GM18526 (cell line): Measurements from ENCODE around the gene MKKS.

Source experiments
- POLR2A ChIP-seq: IDR thresholded peaks from 3 replicates; pipeline ENCODE4 v1.6.1; 2011; ENCODE audit not compliant: insufficient read length; ENCODE audit errors: extremely low read depth

Gene MKKS

DNA sequence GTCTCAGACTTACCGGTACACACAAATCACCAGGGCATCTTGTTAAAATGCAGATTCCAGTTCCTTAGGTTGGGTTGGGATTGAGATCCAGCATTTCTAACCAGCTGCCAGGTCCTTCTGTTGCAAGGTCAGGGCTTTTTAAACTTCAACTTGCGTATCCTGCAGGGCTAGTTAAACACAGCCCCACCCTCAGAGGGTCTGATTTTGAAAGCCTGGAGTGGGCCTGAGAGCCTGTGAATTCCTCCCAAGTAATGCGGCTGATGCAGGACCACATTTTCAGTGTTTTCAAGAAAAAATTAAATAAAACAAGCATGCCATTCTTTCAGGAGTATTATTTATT lies 65.3 kb downstream of the MKKS start:
- no peak for TF ChIP-seq POLR2A

DNA sequence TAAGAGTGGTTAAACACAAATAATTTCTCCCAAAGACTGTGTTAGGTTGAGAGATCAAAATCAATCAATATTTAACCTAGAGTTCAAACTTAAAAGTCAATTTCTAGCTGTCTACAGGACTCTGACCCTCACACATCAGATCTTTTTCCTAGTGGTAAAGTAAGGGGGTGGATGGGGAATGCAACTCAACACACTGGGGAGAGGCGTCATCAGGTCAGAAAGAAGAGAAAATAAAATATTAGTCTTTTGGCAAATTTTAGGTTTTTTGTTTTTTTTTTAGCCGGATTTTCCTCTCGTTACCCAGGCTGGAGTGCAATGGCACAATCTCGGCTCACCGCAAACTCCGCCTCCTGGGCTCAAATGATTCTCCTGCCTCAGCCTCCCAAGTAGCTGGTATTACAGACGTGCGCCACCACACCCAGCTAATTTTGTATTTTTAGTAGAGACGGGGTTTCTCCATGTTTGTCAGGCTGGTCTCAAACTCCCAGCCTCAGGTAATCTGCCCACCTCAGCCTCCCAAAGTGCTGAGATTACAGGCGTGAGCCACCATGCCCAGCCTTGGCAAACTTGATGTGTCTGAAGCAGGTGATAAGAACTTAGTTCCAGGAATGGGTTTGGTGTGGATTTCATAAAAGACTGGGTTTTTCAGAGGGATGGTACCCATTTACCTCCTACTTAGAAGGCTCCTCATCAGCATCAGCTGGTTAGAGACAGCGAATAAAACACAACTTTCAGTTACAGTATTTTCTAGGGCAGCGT lies 65.9 kb downstream of the MKKS start:
- no peak for TF ChIP-seq POLR2A

DNA sequence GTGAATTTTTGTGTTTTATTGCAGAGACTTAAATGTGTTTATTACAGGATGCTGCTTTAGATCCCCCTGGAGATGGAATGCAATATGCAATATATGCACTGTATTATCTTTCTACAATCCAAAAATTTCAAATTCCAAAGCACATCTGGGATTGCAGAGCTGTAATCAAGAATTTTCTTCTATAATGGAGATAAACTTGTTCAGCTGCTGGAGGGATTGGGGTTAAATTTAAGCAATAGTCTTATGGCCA lies 66.4 kb downstream of the MKKS start:
- no peak for TF ChIP-seq POLR2A

DNA sequence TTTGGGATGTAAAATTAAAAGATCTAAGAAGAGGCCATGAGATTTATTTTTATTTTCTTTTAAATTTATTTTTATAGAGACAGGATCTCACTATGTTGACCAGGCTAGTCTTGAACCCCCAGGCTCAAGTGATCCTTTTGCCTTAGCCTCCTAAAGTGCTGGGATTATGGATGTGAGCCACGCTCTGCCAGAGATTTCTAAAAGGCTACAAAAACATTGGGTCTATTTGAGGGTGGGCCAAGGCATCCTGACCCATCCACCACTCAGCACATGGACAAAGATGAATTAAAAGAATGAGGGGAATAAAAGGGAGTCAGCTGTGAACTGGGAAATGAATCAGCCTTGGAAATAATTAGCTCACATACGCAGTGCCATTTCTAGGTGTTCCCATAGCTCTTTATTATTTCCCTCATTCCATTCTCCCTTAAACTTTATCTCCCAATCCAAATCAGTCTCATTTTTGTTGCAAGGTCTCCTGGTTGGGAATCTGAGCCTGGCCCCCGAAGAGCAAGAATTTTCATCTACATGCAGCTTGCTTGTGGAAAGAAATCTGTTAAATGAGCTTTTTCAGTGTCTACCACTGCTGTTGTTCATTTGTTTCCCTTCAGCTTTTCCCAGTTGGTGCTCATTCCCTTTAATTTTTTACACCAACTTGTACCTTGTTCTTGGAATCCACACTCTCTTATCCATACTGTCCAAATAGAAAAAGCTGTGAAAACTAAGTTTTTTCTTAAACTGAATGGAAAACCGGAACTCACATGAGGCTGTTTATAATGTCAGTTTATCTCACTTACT lies 66.9 kb downstream of the MKKS start:
- TF ChIP-seq POLR2A: no peak

DNA sequence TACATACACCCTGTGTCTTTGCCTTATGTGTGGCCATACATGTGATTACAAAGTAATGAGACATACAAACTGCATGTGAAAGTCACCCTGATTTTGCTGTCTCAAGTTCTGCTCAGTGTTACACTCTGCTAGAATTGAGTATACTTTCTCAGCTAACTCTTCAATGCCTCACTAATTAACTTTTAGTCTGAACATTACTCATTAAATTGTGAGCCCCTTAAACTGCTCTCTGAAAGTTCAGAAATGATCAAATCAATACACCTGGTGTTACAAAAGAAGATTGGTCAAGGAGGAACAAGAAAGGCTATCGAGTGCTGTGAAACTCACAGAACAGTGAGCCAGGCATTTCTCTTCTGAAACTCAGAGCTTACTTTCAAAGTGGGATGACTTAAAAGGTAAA lies 71.3 kb downstream of the MKKS start:
- no peak for TF ChIP-seq POLR2A

DNA sequence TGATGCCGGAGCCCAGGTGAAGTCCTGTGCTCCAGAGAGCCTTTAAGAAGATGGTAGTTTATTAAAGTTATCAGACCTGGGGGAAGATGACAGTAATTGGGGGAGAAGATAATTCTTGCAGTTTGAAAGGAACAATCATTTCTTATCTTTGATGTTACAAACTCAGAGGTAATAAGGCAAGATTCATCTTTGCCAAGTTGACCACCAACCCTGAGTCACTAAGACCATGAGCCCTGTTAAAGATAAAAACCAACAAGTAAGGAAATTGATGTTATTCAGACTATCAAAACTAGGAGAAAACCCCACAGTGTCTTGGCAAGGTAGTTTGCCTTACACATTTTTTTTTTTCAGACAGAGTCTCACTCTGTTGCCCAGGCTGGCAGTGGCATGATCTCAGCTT lies 73.1 kb downstream of the MKKS start:
- TF ChIP-seq POLR2A: no peak

DNA sequence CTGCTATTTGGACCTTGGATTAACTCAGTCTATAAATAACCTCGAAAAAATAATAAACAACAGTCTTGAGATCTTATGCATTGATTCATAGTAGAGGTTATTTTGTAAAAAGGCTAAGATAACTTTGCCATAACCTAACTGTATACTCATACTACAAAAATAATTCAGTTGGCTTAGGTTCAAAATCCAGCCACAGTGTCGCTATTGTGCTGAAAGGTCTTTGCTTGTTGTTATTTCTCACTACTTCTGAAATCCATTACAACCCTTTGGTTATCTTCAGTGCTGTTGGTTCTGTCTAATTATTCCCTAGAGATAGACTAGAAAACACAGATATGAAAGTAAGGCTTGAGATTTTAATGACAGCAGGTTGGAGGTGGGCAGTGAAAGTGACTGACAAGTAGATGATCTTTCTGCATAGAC lies 74.4 kb downstream of the MKKS start:
- no peak for TF ChIP-seq POLR2A

DNA sequence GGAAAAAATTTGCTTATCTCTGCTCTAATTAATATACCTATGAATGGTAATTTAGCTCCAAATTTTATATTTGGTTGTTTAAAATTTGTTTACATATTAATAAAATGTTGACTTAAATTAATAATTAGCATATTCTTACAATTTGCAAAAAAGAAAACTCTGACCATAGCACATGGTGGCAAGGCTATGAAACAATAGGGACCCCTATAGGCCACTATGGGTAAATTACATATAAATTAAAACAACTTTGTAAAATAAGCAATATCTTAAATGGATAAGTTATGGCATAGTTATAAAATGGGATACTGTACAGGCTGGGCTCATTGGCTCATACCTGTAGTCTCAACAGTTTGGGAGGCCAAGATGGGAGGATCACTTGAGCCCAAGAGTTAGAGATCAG lies 76.0 kb downstream of the MKKS start:
- no peak for TF ChIP-seq POLR2A

DNA sequence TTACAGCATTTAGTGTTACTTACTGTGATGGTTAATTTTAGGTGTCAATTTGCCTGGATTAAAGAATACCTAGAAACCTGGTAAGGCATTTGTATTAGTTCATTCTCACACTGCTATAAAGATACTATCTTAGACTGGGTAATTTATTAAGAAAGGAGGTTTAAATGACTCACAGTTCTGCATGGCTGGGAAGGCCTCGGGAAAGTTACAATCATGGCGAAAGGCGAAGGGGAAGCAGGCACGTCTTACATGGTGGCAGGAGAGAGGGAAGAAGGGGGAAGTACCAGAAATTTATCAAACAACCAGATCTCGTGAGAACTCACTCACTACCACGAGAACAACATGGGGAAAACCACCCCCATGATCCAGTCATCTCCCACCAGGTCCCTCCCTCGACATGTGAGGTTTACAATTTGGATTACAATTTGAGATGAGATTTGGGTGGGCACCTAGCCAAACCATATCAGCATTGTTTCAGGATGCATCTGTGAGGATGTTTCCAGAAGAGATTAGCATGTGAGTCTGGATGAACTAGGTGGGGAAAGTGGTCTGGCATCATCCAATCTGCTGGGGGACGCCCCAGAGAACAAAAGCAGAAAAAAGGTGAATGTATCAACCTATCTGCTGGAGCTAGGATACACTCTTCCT lies 76.8 kb downstream of the MKKS start:
- TF ChIP-seq POLR2A: no peak

DNA sequence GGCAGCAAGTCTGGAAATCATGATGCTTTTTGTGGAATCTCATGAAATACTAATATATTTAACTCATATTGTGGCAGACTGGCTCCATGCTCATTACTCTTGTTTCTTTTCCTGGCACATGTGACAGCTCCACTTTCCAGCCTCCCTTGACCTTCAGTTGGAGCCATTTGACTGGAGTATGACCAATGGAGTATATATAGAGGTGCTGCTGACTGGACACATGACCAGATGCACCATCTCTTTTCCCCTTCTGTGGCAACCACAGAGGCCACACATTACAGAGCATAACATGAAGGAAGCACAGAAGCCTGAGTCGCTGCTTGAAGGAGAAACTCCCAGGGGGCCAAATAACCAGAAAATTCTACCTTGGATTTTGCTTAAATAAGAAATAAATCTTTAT lies 77.4 kb downstream of the MKKS start:
- TF ChIP-seq POLR2A: no peak

DNA sequence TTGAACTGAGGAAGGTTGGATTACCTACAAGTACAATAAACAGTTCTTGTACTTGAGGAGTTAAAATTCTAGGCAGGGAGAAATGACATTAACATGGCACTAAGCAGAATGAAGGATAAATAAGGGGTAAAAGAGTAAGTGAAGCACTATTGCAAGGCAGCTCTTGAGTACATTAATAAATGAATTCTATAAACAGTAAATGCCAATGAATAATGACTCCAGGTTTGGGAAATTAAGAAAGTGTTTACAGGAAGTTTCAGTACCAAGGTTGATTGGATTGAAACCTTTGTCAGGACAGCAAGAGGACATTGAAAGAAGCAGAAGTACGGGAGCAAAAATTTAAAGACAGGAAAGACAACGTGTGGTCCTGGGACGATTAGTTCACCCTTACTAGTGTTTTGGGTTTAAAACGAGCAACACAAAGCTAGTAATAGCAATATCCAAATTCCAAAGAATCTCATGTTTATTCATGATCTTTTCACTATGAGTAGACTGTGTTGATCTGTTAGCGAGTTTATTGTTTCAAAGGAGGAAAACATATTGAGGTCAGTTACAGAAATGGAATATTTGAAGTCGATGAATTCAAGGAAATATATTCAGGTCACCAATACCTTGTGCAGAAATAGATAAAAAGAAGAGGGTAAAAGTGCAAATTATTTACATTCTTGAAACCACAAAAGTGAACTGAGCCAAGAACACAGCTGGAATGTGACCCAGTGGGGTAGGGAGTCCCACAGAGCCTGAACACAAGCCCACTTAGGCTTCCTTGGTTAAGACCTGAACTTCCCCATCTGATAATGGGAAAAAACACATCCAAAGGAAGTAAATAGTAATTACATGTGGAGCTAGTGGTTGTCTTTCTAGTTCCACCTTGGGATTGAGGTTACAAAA lies 80.8 kb downstream of the MKKS start:
- no peak for TF ChIP-seq POLR2A
